HepG2 (cell line): ENCODE measurements around the gene POC1A. TPM values are rescaled to one million over a fixed set of nuclear protein-coding genes. Genes with fewer than 3 reads are reported as not detected.

Source experiments
- ARHGAP35 ChIP-seq: sonication (generic); formaldehyde crosslinking; IDR thresholded peaks from 2 replicates; pipeline ENCODE4 v1.9.0; 2022; ENCODE audit warnings: mild to moderate bottlenecking, inconsistent platforms, moderate library complexity, missing genetic modification reagents, borderline replicate concordance
- BORCS8-MEF2B ChIP-seq: sonication (generic); formaldehyde crosslinking; IDR thresholded peaks from 2 replicates; pipeline ENCODE4 v1.8.0; 2022; ENCODE audit warnings: mild to moderate bottlenecking, missing genetic modification reagents
- CBFB ChIP-seq: sonication (generic); formaldehyde crosslinking; IDR thresholded peaks from 2 replicates; pipeline ENCODE4 v1.4.0; 2020; ENCODE audit warnings: missing genetic modification reagents
- CEBPZ ChIP-seq: IDR thresholded peaks from 2 replicates; pipeline ENCODE4 v1.6.1; 2012; ENCODE audit warnings: low read length, improper control_type of control experiment
- FIP1L1 ChIP-seq: fragments of 200-400 bp; formaldehyde crosslinking; IDR thresholded peaks from 2 replicates; pipeline ENCODE4 v1.6.1; 2018; ENCODE audit warnings: low read depth, mild to moderate bottlenecking, low read length, moderate library complexity, borderline replicate concordance; ENCODE audit not compliant: insufficient read depth
- HNF4A ChIP-seq: sonication (generic); formaldehyde crosslinking; IDR thresholded peaks from 2 replicates; pipeline ENCODE4 v1.4.0; 2020; ENCODE audit warnings: missing genetic modification reagents
- HNRNPH1 ChIP-seq: fragments of 200-400 bp; formaldehyde crosslinking; optimal IDR thresholded peaks from 2 replicates; pipeline ENCODE3; 2017; ENCODE audit warnings: mild to moderate bottlenecking, low read depth, low read length
- HNRNPL ChIP-seq: fragments of 200-400 bp; formaldehyde crosslinking; IDR thresholded peaks from 2 replicates; pipeline ENCODE4 v1.6.1; 2017; ENCODE audit warnings: mild to moderate bottlenecking, low read depth, low read length
- ISL2 ChIP-seq: sonication (generic); formaldehyde crosslinking; IDR thresholded peaks from 2 replicates; pipeline ENCODE4 v1.5.0; 2020; ENCODE audit warnings: missing genetic modification reagents
- MBD4 ChIP-seq: IDR thresholded peaks from 2 replicates; pipeline ENCODE4 v1.6.1; 2012; ENCODE audit warnings: low read length, inconsistent platforms, borderline replicate concordance
- RBM39 ChIP-seq: fragments of 200-400 bp; formaldehyde crosslinking; IDR thresholded peaks from one replicate; pipeline ENCODE4 v1.6.1; 2018; ENCODE audit warnings: antibody characterized with exemption, mild to moderate bottlenecking, low read depth, low read length; ENCODE audit not compliant: poor library complexity, severe bottlenecking
- XRCC5 ChIP-seq: fragments of 200-400 bp; formaldehyde crosslinking; optimal IDR thresholded peaks from 2 replicates; pipeline ENCODE3; 2017; ENCODE audit warnings: mild to moderate bottlenecking, low read length
- ZNF276 ChIP-seq: sonication (generic); formaldehyde crosslinking; IDR thresholded peaks from 2 replicates; pipeline ENCODE4 v1.4.0; 2020; ENCODE audit warnings: mild to moderate bottlenecking, low read depth, missing genetic modification reagents
- ZNF329 ChIP-seq: sonication (generic); formaldehyde crosslinking; IDR thresholded peaks from 2 replicates; pipeline ENCODE4 v1.9.0; 2021; ENCODE audit warnings: low read depth, mild to moderate bottlenecking, missing genetic modification reagents
- ZNF589 ChIP-seq: sonication (generic); formaldehyde crosslinking; conservative IDR thresholded peaks from 2 replicates; pipeline ENCODE4 v1.8.0; 2022; ENCODE audit warnings: mild to moderate bottlenecking, moderate library complexity, missing genetic modification reagents
- ZXDC ChIP-seq: sonication (generic); formaldehyde crosslinking; IDR thresholded peaks from 2 replicates; pipeline ENCODE4 v1.5.0; 2020; ENCODE audit warnings: mild to moderate bottlenecking, missing genetic modification reagents
- polyA plus RNA-seq, 8 experiments: library from polyadenylated mRNA; depleted of rRNA in 3 of 8; stranded (reverse) in 7 of 8; unstranded in 1 of 8; fragments of >200 nt; fragmentation: Illumina TruSeq in 4 of 8; extraction: Trizol in 4 of 8; gene quantifications; 2 replicates each; pipeline versions ENCODE4 v1.2.1 to v1.2.3, GENCODE V29; 2011 to 2016; ENCODE audit warnings: low read depth in 4 of 8, missing spikeins in 1 of 8, mixed read lengths in 1 of 8; ENCODE audit not compliant: insufficient read depth in 1 of 8
- total RNA-seq, 5 experiments: library from RNA; depleted of rRNA; stranded (reverse); fragments of >200 nt; fragmentation: Illumina TruSeq; extraction: Trizol; gene quantifications; 2 replicates each; pipeline ENCODE4 v1.2.3, GENCODE V29; 2016; ENCODE audit warnings: low read depth in 1 of 5

POC1A gene
- total and polyA plus RNA-seq, 2 of the 13 experiments (the other 11 are each of a cell fraction or from before 2014, with no cell fraction given): 14.6 to 20.0 TPM

- no peak for TF ChIP-seq HNRNPL
- no peak for TF ChIP-seq ZNF589
- TF ChIP-seq FIP1L1: no peak
- TF ChIP-seq HNRNPH1: no peak
- no peak for TF ChIP-seq HNF4A (CRISPR knock-in tag)
- TF ChIP-seq ISL2: no peak
- TF ChIP-seq ZXDC (CRISPR knock-in tag): no peak
- peak; percentile 65; the same call in 1 of the 2 replicates for TF ChIP-seq ZNF329 (CRISPR knock-in tag)
- TF ChIP-seq CEBPZ: no peak
- TF ChIP-seq XRCC5: no peak
- TF ChIP-seq RBM39: no peak
- TF ChIP-seq ARHGAP35 (CRISPR knock-in tag): no peak
- TF ChIP-seq CBFB: no peak
- TF ChIP-seq ZNF276 (CRISPR knock-in tag): no peak
- TF ChIP-seq MBD4: no peak
- TF ChIP-seq BORCS8-MEF2B (CRISPR knock-in tag): no peak
Measured at GRCh38 chr3:52041118-52041731, 113.0 kb downstream of the POC1A start (continued).
